OCI-LY1 (cell line): ENCODE measurements around the gene GSTM2.
A peak's percentile ranks its signal among the peaks of the same experiment; 100 is the strongest.

Experiments
- H2AFZ ChIP-seq: fragments of 200-600 bp; sonication (generic), shearing (Covaris generic); 2 replicates; pipeline ENCODE4 v1.6.0; 2014; ENCODE audit warnings: antibody characterized with exemption, mild to moderate bottlenecking, low read length
- H3F3A ChIP-seq: fragments of 200-600 bp; sonication (generic), shearing (Covaris generic); 2 replicates; pipeline ENCODE4 v1.6.0; 2014; ENCODE audit warnings: mild to moderate bottlenecking, antibody characterized with exemption, low read length, moderate library complexity; ENCODE audit not compliant: insufficient read depth
- H3K27ac ChIP-seq: fragments of 200-600 bp; sonication (generic); 2 replicates; pipeline ENCODE4 v1.5.1; 2014; ENCODE audit warnings: low read length, mixed run types, mild to moderate bottlenecking, low read depth; ENCODE audit not compliant: poor library complexity, severe bottlenecking
- H3K27me3 ChIP-seq: fragments of 200-600 bp; sonication (generic); 2 replicates; pipeline ENCODE4 v1.6.0; 2014; ENCODE audit warnings: antibody characterized with exemption, mild to moderate bottlenecking, low read length, moderate library complexity; ENCODE audit not compliant: insufficient read depth
- H3K36me3 ChIP-seq: fragments of 200-600 bp; sonication (generic); 2 replicates; pipeline ENCODE4 v1.6.1; 2014; ENCODE audit warnings: mild to moderate bottlenecking, antibody characterized with exemption, low read length, moderate library complexity, mixed read lengths; ENCODE audit not compliant: insufficient read depth
- H3K4me1 ChIP-seq: fragments of 200-600 bp; sonication (generic); 2 replicates; pipeline ENCODE4 v1.5.1; 2014; ENCODE audit warnings: mild to moderate bottlenecking, low read length, moderate library complexity; ENCODE audit not compliant: insufficient read depth, severe bottlenecking
- H3K4me2 ChIP-seq: fragments of 200-600 bp; sonication (generic), shearing (Covaris generic); 2 replicates; pipeline ENCODE4 v1.6.1; 2014; ENCODE audit warnings: low read length
- H3K4me3 ChIP-seq: fragments of 200-600 bp; sonication (generic); 2 replicates; pipeline ENCODE4 v1.5.1; 2014; ENCODE audit warnings: low read length, low read depth, mild to moderate bottlenecking, mixed read lengths; ENCODE audit not compliant: poor library complexity, severe bottlenecking
- H3K79me2 ChIP-seq: fragments of 200-600 bp; shearing (Covaris generic); 2 replicates; pipeline ENCODE4 v1.6.1; 2016; ENCODE audit warnings: mixed run types, low read length, mixed read lengths; ENCODE audit not compliant: insufficient read depth
- H3K9ac ChIP-seq: fragments of 200-600 bp; sonication (generic), shearing (Covaris generic); 2 replicates; pipeline ENCODE4 v1.6.1; 2014; ENCODE audit warnings: mild to moderate bottlenecking, low read length, mixed read lengths
- H3K9me2 ChIP-seq: fragments of 200-600 bp; sonication (generic), shearing (Covaris generic); 2 replicates; pipeline ENCODE4 v1.6.1; 2014; ENCODE audit warnings: low read depth, mild to moderate bottlenecking, low read length, mixed read lengths
- H3K9me3 ChIP-seq: fragments of 200-600 bp; shearing (Covaris generic); 2 replicates; pipeline ENCODE4 v1.6.1; 2014; ENCODE audit warnings: low read length, mixed read lengths
- H4K20me1 ChIP-seq: fragments of 200-600 bp; sonication (generic), shearing (Covaris generic); 2 replicates; pipeline ENCODE4 v1.6.0; 2016; ENCODE audit warnings: mild to moderate bottlenecking, low read length; ENCODE audit not compliant: insufficient read depth
- CTCF ChIP-seq: fragments of 200-600 bp; sonication (generic), shearing (Covaris generic); IDR thresholded peaks from 2 replicates; pipeline ENCODE4 v1.5.1; 2017; ENCODE audit warnings: mild to moderate bottlenecking, antibody characterized with exemption, low read length, moderate library complexity, mixed read lengths
- EZH2 ChIP-seq: fragments of 200-600 bp; sonication (generic), shearing (Covaris generic); IDR thresholded peaks from 2 replicates; pipeline ENCODE4 v1.8.0; 2017; ENCODE audit warnings: borderline replicate concordance, mixed run types, mild to moderate bottlenecking, antibody characterized with exemption, low read length, moderate library complexity, mixed read lengths

The GSTM2 gene

GRCh38 chr1:109620401-109620791 is 47.5 kb upstream of the GSTM2 start:
- Histone ChIP-seq H3F3A (no peaks in the 10 kb centered on the region), H3K27ac (peak overlapping the region; percentile 37), H3K79me2 (no peaks in the 10 kb centered on the region), H3K4me3 (peak overlapping the region; percentile 87), H4K20me1 (no peaks in the 10 kb centered on the region), H3K27me3 (no peaks in the 10 kb centered on the region), H3K4me1 (peaks cover 57% of the 10 kb centered on the region), H3K9ac (peak overlapping the region; percentile 85), H3K9me2 (no peaks in the 10 kb centered on the region), H3K4me2 (peak overlapping the region; percentile 75), H3K9me3 (no peaks in the 10 kb centered on the region), H2AFZ (no peak overlapping the region), H3K36me3 (no peaks in the 10 kb centered on the region)
- no peak for TF ChIP-seq CTCF
- TF ChIP-seq EZH2, result no peak

DNA sequence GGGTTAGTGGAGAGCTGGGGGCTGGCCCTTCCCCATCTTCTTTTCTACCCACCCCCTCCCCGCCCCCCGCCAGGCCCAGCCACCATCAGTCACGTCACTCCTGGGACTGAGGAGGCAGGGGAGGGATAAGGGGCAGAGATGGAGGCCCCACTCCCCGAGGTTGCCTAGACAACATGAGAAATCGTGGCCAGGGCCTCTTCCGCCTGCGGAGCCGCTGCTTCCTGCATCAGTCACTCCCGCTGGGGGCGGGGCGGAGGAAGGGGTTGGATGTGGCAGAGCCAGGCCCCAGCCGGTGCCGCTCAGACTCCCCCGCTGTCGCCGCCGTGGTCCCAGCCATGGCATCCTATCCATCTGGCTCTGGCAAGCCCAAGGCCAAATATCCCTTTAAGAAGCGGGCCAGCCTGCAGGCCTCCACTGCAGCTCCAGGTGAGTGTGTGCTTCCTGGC is 47.0 kb upstream of the GSTM2 start:
- no peaks in the 10 kb centered on the region for H3K27me3 ChIP-seq
- no peaks in the 10 kb centered on the region for H3K36me3 ChIP-seq
- H3K79me2 ChIP-seq, result no peaks in the 10 kb centered on the region
- peaks cover 58% of the 10 kb centered on the region for H3K4me1 ChIP-seq
- no peaks in the 10 kb centered on the region for H3F3A ChIP-seq
- H3K4me2 ChIP-seq, result peak overlapping the region; percentile 75
- H3K27ac ChIP-seq, result peak overlapping the region; percentile 37
- H3K9me3 ChIP-seq, result no peaks in the 10 kb centered on the region
- TF ChIP-seq CTCF, result no peak
- TF ChIP-seq EZH2, result no peak
- H2AFZ ChIP-seq, result no peak overlapping the region
- peak overlapping the region; percentile 85 for H3K9ac ChIP-seq
- H3K9me2 ChIP-seq, result no peaks in the 10 kb centered on the region
- H3K4me3 ChIP-seq, result peak overlapping the region; percentile 87
- H4K20me1 ChIP-seq, result no peaks in the 10 kb centered on the region

GRCh38 chr1:109621379-109622136 is 46.3 kb upstream of the GSTM2 start:
- no peak for TF ChIP-seq EZH2
- TF ChIP-seq CTCF, result no peak

More at GRCh38 chr1:109621379-109622136, 46.3 kb upstream of the GSTM2 start:
- no peaks in the 10 kb centered on the region for H3K27me3 ChIP-seq
- H3K9me2 ChIP-seq, result no peaks in the 10 kb centered on the region
- H3K9ac ChIP-seq, result peak overlapping the region; percentile 85; the same call in 1 of the 2 replicates
- H3F3A ChIP-seq, result no peaks in the 10 kb centered on the region
- H3K9me3 ChIP-seq, result no peaks in the 10 kb centered on the region
- H3K79me2 ChIP-seq, result no peaks in the 10 kb centered on the region
- H3K36me3 ChIP-seq, result no peaks in the 10 kb centered on the region
- peak overlapping the region; percentile 75 for H3K4me2 ChIP-seq
- peaks cover 58% of the 10 kb centered on the region for H3K4me1 ChIP-seq
- H2AFZ ChIP-seq, result no peak overlapping the region
- peak overlapping the region; percentile 87 for H3K4me3 ChIP-seq
- H3K27ac ChIP-seq, result peak overlapping the region; percentile 17
- H4K20me1 ChIP-seq, result no peaks in the 10 kb centered on the region
